G401.6 (cell line): ENCODE measurements around the gene ANGEL2.
"Not testable (repeated sequence)": the region's sequence is repeated elsewhere in the genome, so short reads cannot be mapped to it uniquely, and the experiment has no call there.

Experiments
- FAIRE-seq: peaks from 2 replicates; lab custom pipeline; 2012; peaks lifted over from hg19 to GRCh38; lab: Jason Lieb, UNC

The ANGEL2 gene

DNA sequence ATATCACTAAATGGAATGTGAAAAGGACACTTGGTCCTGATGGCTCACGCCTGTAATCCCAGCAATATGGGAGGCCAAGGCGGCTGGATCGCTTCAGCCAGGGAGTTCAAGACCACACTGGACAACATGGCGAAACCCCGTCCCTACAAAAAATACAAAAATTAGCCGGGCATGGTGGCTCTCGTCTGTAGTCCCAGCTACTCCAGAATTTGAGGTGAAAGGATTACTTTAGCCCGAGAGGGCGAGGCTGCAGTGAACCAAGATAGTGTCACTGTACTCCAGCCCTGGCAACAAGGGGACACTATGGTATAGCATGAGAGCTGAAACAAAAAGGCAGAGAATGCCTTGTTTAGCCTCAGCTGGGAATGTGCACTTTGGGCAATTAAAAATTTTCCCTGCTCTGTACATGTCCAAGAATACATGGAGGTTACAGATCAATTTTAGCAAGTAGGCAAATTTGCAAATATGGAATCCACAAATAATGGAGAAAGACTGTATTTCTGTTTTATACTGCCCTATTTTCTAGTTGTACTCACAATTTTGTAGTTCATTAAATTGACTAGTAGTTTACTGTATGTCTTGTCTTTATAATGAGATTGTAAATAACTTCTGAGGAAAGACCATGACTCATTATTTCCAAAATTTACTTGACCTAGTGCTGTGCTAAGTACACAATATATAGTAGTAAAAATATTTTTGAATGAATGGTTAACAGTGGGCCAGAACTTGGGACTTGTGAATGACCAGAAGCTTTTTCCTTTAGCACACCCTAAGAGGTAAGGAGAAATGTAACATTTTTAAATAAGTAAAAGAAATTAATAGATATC, 2.0 kb upstream of the ANGEL2 start:
- FAIRE-seq, result no peak

DNA sequence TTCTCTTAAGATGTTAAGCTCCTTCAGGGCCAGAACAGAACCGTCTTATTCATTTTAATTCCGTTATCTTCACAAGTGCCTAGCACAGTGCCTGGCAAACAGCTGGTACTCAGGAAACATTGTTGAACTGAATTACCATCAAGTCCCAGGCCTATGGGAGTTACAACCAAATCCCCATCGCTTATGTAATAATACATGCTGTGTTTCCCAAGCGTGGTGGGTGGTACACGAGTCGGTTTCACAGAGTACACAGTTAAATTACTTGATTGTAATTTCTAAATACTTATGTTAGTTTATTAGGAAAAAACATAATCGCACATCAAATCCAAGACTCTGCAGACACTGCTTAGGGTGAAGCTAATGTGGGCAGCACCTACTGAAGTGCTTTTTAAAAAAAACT, 1.0 kb downstream of the ANGEL2 start:
- no peak for FAIRE-seq

- no peak for FAIRE-seq
Measured at GRCh38 chr1:213008564-213008963, 7.1 kb downstream of the ANGEL2 start.

- FAIRE-seq, result no peak
Measured at GRCh38 chr1:213003256-213003655, 12.4 kb downstream of the ANGEL2 start.

DNA sequence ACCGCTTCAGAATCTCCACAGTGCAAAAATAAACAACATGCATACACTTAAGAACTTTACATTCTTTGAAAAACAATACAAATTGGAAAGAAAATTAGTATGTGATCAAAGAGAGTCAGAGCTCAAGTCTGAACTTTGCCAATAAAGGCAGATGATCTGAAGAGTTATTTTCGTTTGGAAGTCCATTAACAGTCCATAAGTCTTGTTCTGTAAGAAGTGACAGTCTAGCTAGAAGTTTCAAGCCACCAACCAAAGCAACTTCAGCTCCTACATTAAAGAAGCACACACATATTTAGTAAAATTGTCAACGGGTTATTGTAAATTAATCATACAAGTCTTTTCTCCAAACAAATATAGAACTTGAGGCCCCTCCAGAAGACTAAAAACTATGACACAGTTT, 20.7 kb downstream of the ANGEL2 start:
- FAIRE-seq, result no peak

GRCh38 chr1:212993960-212994359, 21.7 kb downstream of the ANGEL2 start:
- FAIRE-seq, result not testable (repeated sequence)

GRCh38 chr1:212990276-212990675, 25.4 kb downstream of the ANGEL2 start:
- no peak for FAIRE-seq

- no peak for FAIRE-seq
Measured at GRCh38 chr1:212987702-212988322, 27.9 kb downstream of the ANGEL2 start.

GRCh38 chr1:212986551-212986950, 29.1 kb downstream of the ANGEL2 start:
- no peak for FAIRE-seq

- no peak for FAIRE-seq
Measured at GRCh38 chr1:212984522-212985291, 31.0 kb downstream of the ANGEL2 start.

DNA sequence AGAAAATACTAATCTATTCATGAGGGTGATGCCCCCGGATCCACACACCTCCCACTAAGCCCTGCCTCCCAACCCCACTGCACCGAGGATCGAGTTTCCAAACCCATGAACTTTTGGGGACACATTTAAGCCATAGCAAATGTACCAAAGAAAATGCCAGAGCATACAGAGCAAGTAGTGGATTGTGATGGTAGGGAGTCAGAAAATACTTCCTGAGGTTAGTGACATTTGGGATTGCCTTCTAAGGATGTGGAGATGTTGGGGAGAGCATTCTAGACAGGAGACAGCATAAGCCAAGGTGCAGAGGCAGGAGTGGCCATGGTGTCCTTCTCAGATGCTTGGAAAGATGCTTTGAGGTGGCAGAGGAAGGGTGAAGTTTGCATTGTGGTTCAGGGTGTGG, 32.2 kb downstream of the ANGEL2 start:
- FAIRE-seq, result no peak

- FAIRE-seq, result no peak
Measured at GRCh38 chr1:212982430-212983152, 33.1 kb downstream of the ANGEL2 start.

DNA sequence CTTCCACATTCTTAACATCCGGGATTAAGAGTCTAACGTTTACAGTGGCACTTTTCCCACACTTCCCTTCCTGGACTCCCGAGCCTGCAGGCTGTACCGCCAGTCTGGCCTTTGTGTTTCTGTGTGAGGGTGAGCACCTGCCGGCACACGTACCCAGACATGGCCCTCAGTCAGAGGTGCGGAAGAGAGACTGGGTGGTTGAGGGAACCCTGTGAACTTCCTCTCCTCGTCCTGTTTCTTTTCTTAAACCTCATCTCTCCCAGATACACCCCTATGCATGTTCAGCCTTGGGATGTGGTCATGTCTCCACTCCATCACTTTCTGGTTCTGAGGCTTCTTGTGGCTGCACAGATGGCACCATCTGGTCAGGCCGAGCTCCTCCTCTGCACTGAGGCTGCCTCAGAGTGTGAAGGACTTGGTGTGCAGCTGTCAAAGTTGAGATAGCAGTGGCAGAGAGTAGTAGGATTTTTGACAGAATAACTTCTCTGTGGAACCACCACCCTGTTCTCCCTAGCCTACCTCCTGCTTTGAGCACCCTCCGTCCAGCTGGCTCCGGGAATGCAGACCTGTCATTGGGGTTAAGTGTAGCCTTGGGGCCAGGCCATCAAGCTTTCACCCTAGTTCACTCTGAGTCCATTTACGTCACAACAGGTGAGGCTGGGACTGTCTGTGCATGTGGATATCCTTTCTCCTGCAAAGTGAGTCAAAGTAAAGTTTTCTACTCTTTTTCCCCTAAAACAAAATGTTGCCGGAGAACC, 33.9 kb downstream of the ANGEL2 start:
- no peak for FAIRE-seq

DNA sequence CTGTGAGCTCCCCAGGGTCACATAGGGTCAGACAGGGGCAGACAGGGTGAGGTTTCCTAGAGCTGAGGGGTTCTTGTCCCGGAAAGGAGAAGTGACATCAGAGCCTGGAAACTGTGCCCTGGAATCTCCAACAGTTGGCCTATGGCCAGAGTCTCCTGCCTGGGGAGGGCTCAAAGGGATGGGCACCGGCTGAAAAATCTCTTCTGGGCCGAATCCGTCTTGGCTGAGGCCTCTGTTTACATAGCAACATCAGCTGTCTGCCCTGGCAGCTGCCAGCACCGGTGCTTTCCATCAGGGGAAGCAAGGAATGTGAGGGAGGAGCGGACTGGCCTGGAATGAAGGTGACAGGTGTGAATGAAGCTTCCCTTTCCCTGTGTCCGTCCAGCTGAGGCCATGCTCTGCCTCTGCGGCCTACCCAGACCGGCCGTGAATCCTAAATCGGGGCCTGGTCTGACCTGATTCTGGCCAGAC, 34.6 kb downstream of the ANGEL2 start:
- FAIRE-seq, result no peak

DNA sequence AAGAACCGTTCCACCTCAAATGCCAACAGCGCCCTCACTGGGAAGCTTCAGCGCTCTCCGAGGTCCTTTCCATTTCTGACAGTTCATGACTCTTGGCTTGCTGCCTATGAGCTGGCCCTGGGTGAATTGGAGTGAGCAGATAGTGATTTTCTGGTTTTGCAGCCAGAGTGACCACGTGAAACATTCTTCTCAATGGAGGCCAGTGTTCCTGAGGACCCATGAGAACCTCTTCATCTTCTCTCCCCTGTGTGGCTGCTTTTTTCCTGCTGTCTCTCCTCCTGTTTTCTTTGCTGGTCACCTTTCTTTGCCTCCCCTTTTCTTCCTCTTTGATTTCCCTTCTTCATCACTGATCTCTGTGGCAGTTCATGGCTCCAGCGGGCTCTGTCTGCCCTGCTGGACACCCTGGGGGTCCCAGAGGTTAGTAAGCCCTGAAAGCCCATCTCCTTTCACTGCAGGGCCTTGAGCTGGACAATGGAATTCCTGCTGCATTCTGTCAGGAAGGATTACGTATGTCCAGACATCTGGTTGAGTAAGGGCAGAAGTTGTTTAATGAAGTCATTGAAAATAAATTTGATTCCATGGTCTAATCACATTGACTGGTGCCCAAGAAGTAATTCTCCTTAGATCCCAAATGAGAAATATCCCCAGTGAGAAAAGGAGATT, 35.4 kb downstream of the ANGEL2 start:
- FAIRE-seq, result no peak

DNA sequence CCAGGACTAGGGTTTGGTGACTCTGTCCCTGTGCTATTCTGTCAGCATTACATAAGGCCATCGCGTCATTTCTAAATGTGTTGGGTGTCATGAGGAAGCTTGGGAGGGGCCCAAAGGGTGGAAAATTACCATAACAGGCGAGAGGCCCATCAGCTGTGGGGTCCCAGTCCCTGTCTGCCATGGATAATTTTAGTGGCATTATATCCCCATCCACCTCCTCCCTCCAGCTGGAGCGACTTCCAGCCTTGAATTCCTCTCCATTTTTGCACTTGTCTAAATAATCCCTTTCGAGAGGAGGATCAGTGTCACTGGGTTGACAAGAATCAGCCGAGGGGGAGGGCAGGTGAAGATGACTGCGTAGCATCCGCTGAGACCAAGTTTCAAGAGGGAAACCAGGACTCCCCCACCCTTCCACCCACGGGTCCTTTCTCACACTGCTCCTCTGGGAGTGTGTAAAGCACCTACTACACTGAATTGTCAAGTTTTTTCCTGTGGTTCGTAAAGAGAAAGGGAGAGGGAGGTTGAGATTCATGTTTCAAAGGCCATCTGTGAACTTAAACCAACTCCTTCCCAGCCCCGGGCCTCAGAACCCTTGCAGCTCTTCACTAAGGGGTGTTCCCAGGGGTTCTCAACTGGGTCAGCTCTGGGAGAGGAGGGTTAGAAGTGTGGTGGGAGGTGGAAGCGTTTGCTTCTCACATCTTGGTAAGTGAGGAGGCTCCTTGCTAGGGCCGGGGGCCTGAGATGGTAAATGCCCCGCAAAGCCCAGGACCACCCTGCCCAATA, 36.1 kb downstream of the ANGEL2 start:
- no peak for FAIRE-seq

DNA sequence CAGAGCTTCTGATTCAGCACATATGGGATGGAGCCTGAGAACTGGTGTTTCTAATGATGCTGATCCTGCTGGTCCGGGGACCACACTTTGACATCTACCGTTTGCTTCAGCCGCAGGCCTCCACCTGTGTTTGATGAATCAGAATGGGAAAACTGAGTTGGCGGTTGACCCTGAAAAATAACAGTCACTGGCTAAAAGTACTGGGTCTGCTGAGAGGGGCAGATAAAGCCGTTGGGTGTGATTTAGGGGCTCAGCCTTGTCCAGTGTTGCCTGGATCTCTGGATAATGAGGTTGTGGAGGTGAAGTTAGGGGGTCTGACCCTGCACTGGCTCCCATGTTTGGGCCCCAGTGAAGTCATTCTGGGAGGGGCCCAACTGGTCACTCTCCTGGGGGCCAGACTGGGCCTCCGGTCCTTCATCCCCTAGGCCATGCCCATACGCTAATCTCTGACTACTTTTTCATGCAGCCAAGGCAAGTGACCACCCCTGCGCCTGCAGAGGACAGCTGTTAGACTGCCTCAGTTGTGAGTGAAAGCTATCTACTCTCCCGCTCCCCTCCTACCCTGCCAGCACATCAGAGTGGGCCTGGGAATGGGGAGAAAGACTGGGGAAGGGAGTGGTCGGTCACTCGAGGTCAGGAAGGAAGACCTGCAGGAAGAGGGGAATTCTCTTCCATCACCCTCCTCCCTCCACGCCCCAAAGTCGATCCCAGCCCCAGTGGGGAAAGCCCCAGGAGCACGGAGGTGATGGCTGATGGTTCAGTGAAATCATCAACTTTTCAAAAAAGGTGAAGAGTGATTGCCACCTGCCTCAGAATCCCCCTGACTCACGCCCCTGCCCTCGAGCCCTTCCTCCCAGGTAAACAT, 37.7 kb downstream of the ANGEL2 start:
- FAIRE-seq, result no peak

DNA sequence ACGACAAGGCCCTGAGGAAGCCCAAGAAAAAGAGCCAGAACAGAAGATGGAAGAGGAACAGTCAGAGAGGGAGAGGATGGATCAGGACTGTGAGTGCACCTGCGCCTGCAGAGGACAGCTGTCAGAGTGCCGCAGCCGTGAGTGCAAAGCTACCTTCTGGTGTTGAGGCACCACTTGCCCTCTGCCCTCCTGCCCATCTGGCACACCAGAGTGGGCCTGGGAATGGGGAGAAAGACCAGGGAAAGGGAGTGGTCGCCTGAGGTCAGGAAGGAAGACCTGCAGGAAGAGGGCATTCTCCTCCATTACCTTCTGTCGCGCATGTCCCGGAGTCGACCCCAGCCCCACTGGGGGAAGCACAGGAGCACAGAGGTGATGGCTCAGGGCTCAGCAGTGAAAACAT, 39.1 kb downstream of the ANGEL2 start:
- FAIRE-seq, result no peak
